Testis (tissue), 3 donors: Measurements from ENCODE around the gene CSNK1E. TPM values are rescaled to one million over a fixed set of nuclear protein-coding genes. Genes with fewer than 3 reads are reported as not detected.

Experiments
- DNase-seq: peaks from one replicate; pipeline ENCODE4 v3.0.0-alpha.2; 2019
- H3K27ac ChIP-seq, 2 donors: fragments of 200-600 bp; sonication (generic); one replicate each; pipeline ENCODE4 v1.5.1; 2019
- H3K27me3 ChIP-seq: fragments of 200-600 bp; sonication (generic); one replicate; pipeline ENCODE4 v1.5.1; 2019
- H3K36me3 ChIP-seq: fragments of 200-600 bp; sonication (generic); one replicate; pipeline ENCODE4 v1.5.1; 2017; ENCODE audit warnings: low read depth; ENCODE audit errors: missing control alignments
- H3K4me1 ChIP-seq: fragments of 200-600 bp; sonication (generic); one replicate; pipeline ENCODE4 v1.5.1; 2019
- H3K4me3 ChIP-seq, 2 donors: fragments of 200-600 bp; sonication (generic); one replicate each; pipeline ENCODE4 v1.5.1; 2017 to 2019
- H3K9me3 ChIP-seq: fragments of 200-600 bp; sonication (generic); one replicate; pipeline ENCODE4 v1.5.1; 2017
- CTCF ChIP-seq, 3 experiments: fragments of 450-650 bp in 2 of 3; fragments of 200-600 bp in 1 of 3; sonication (generic) in 1 of 3; IDR thresholded peaks; one replicate each; pipeline ENCODE4 v1.5.1; 2016 to 2019; ENCODE audit warnings: antibody characterized with exemption in 3 of 3, mild to moderate bottlenecking in 2 of 3, moderate library complexity in 1 of 3
- POLR2A ChIP-seq: fragments of 450-650 bp; IDR thresholded peaks from one replicate; pipeline ENCODE4 v1.6.1; 2017; ENCODE audit warnings: antibody characterized with exemption, mild to moderate bottlenecking, moderate library complexity
- WGBS, 2 donors: methylation state at CpG; one replicate each; pipeline ENCODE4 v1.1.5; 2018; 5-methylcytosine and 5-hydroxymethylcytosine counted together
- intact Hi-C: fragments of 100-400 bp; cut with DNase I; formaldehyde crosslinking; loops from one replicate; pipeline ENCODE4 v1.15.1; 2023; ENCODE audit warnings: low total_unique reads
- polyA plus RNA-seq: library from polyadenylated mRNA; stranded (reverse); fragments of 350-450 nt; fragmentation: Illumina TruSeq; extraction: RNeasy Lipid Tissue Mini Kit (QIAGEN cat#74804); gene quantifications from one replicate; pipeline ENCODE4 v1.2.3, GENCODE V29; 2014; ENCODE audit warnings: low read depth, low replicate concordance; ENCODE audit not compliant: insufficient read depth
- total RNA-seq, 2 donors: library from RNA; depleted of rRNA; stranded (reverse); fragments of >200 nt; gene quantifications; one replicate each; pipeline ENCODE4 v1.2.3, GENCODE V29; 2016

Gene CSNK1E
- total and polyA plus RNA-seq, 3 donors from 2014 or later = 69.2 to 134 (median 133) TPM

- no peak for DNase-seq
- no peak for TF ChIP-seq POLR2A
- TF ChIP-seq CTCF (IDR thresholded peaks at IDR 0.05) = no peak
- no peaks in the 10 kb centered on the region for H3K36me3 ChIP-seq
- intact Hi-C loops = loop anchor here (5.0 kb wide), 1 partner anchor 236 kb away; no protein-coding TSS in a partner anchor
- H3K27me3 ChIP-seq = no peaks in the 10 kb centered on the region
- H3K4me1 ChIP-seq = no peaks in the 10 kb centered on the region
- H3K4me3 ChIP-seq = no peak overlapping the region
- WGBS, 2 donors = 82 to 91% methylated on average over 6 to 10 of the region's 10 CpGs
- no peak overlapping the region for H3K27ac ChIP-seq
- no peaks in the 10 kb centered on the region for H3K9me3 ChIP-seq
These were observed 36.5 kb upstream of the CSNK1E start for GRCh38 chr22:38353701-38354100.

- intact Hi-C loops = loop anchor here (5.0 kb wide), 1 partner anchor 236 kb away; no protein-coding TSS in a partner anchor
- 26 to 77% methylated on average over 9 to 33 of the region's 33 CpGs for whole genome bisulfite sequencing, 2 donors
- Histone ChIP-seq H3K27me3 (no peaks in the 10 kb centered on the region), H3K4me3 (no peak overlapping the region), H3K9me3 (no peaks in the 10 kb centered on the region), H3K4me1 (no peaks in the 10 kb centered on the region), H3K27ac (no peak overlapping the region), H3K36me3 (no peaks in the 10 kb centered on the region)
- peak; percentile 65 for DNase-seq
- TF ChIP-seq CTCF (IDR thresholded peaks at IDR 0.05) (peak; percentile 96 to 98 (median 96)), POLR2A (no peak)
These were observed 36.0 kb upstream of the CSNK1E start for GRCh38 chr22:38353142-38353629.

GRCh38 chr22:38352436-38352835, 35.2 kb upstream of the CSNK1E start:
- no peak for DNase-seq
- Histone ChIP-seq H3K9me3 (no peaks in the 10 kb centered on the region), H3K36me3 (no peaks in the 10 kb centered on the region), H3K27me3 (no peaks in the 10 kb centered on the region), H3K27ac (no peak overlapping the region), H3K4me1 (no peaks in the 10 kb centered on the region), H3K4me3 (no peak overlapping the region)
- WGBS, 2 donors = 88 to 89% methylated on average over 4 of the region's 4 CpGs
- no peak for TF ChIP-seq CTCF (IDR thresholded peaks at IDR 0.05)
- TF ChIP-seq POLR2A = no peak
- intact Hi-C loops = loop anchor here (5.0 kb wide), 1 partner anchor 235 kb away; no protein-coding TSS in a partner anchor

- intact Hi-C loops = loop anchor here (5.0 kb wide), 1 partner anchor 233 kb away; no protein-coding TSS in a partner anchor
- TF ChIP-seq CTCF (IDR thresholded peaks at IDR 0.05) (no peak), POLR2A (no peak)
- Histone ChIP-seq H3K27me3 (no peaks in the 10 kb centered on the region), H3K9me3 (no peaks in the 10 kb centered on the region), H3K4me3 (no peak overlapping the region), H3K36me3 (no peaks in the 10 kb centered on the region), H3K27ac (no peak overlapping the region), H3K4me1 (no peaks in the 10 kb centered on the region)
- no peak for DNase-seq
- 90 to 91% methylated on average over 7 to 9 of the region's 9 CpGs for WGBS, 2 donors
These were observed 33.5 kb upstream of the CSNK1E start for GRCh38 chr22:38350444-38351359.
